Retina (tissue), 1 donor: Measurements from ENCODE around the gene B3GNT5.

Source experiments
- DNase-seq: peaks from one replicate; pipeline ENCODE4 v3.0.0-alpha.2; 2016

Gene B3GNT5

DNA sequence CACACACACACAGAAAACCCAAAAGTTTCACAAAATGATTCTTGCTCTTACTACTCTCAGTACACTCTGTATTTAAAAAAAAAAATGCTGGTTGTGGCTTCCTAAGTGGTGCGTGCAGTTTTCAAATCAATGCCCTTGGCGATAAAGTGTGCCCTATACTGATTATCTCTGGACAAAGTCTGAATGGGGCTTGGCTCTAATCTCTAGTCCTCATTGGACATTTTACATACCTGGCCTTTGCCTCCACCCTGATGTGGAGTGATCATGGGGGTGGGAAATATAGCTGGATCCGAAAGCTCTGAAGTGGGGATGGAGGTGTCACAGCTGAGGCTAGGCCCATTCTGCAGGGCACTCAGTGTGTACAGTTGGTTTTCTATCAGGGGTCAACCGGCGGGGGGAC lies 14.1 kb downstream of the B3GNT5 start:
- no peak for DNase-seq

DNA sequence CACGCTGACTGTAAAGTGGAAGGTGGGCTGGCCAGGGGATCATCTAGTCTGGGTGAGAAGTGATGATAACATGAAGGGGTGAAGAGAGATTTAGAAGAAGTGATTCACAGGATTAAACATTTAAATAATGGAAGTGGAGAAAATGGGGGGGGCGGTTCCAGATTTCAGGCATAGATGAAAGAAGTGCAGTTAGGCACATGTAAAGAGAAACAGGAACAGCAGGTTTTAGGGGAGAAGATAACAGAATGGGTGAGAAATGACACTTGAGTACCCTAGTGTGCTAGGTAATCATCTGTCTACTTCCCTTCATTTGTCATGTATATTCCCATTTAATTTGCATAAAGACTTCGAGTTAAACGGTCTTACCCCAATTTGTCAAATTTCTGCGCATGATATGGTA lies 15.3 kb downstream of the B3GNT5 start:
- DNase-seq = no peak

DNA sequence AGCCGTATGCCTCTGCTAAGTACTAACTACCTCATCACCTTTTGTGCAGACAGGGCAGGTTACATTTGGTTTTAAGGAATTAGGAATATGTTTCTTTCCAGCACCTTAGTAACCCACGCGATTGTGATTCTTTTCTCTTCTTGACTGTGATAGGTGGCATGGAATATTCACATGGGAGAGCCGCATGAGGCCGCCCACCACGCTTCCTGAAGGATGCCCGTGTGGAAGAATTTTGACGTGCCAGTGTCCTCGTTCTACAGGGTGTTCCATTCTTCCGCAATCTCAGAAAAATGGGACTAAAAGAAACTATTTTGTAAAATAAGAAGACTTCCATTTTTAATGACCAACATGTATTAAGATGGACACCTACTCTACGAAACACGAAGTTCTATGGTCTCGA lies 16.3 kb downstream of the B3GNT5 start:
- DNase-seq = no peak

DNA sequence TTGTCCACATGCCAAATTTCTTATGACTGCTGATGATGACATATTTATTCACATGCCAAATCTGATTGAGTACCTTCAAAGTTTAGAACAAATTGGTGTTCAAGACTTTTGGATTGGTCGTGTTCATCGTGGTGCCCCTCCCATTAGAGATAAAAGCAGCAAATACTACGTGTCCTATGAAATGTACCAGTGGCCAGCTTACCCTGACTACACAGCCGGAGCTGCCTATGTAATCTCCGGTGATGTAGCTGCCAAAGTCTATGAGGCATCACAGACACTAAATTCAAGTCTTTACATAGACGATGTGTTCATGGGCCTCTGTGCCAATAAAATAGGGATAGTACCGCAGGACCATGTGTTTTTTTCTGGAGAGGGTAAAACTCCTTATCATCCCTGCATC lies 17.3 kb downstream of the B3GNT5 start:
- no peak for DNase-seq

- DNase-seq = no peak
Measured at GRCh38 chr3:183272142-183272541, 19.1 kb downstream of the B3GNT5 start.

- no peak for DNase-seq
Measured at GRCh38 chr3:183272791-183273190, 19.7 kb downstream of the B3GNT5 start.

- DNase-seq = no peak
Measured at GRCh38 chr3:183274609-183275008, 21.6 kb downstream of the B3GNT5 start.

- no peak for DNase-seq
Measured at GRCh38 chr3:183275418-183275817, 22.4 kb downstream of the B3GNT5 start.

DNA sequence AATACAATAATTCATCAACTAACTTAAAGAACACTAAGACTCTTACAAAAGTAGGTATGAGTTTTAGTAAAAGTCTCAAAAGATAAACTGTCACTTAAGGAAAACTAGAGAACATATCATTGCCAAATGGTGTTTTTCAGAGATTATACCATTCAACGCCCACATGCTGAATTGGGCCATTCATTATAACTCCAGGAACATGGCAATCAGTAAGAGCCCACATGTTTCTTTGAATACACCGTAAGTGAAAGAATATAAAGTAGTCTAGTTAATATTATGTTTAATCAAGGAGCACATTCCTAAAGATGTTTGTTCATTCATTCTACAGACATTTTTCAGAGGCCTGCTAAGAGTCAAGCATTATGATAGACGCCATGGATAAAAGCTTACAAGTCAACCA lies 22.9 kb downstream of the B3GNT5 start:
- DNase-seq = no peak

DNA sequence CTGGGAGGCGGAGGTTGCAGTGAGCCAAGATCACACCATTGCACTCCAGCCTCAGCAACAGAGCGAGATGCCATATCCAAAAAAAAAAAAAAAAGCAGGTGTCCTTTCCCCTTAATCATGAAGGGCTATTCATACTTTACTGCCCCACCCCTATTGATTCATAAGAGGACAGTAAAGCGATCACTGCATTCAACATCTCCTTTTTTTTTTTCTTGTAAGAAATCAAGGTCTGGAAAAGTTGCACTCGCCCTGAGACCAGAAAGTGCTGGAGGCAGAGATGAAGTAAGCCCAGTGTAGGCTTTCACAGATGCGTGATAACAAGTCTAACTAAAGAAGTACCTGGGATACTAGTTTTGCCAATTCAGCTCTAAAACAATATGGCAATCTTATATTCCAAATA lies 24.2 kb downstream of the B3GNT5 start:
- no peak for DNase-seq

DNA sequence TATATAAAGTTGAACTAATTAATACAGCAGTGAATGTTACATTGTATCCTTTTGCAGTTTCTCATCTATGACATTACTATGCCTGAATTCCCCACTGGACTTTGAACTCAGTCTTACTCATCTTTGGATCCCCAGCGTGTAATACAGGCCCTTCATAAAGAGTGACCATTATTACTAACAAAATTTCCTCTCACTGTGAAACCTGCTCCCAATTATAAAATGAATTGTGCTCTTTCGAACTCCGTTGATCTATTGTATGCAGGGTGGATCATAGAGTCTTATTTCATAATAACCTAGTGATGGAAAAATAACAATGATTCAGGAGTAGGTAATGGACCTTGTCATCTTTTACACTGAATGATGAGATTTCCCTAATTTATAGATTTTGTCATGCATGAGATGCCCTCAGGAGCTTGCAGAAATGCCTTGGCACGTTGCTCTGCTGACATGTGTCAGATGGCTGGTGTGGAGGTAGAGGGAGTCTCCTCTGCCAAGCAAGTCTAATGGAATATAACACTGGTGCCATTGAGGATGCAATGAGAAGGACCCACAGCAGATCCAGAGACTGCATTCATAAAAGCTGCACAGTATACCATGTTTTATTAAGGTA lies 25.5 kb downstream of the B3GNT5 start:
- no peak for DNase-seq

GRCh38 chr3:183279371-183279770 lies 26.3 kb downstream of the B3GNT5 start:
- DNase-seq = no peak

DNA sequence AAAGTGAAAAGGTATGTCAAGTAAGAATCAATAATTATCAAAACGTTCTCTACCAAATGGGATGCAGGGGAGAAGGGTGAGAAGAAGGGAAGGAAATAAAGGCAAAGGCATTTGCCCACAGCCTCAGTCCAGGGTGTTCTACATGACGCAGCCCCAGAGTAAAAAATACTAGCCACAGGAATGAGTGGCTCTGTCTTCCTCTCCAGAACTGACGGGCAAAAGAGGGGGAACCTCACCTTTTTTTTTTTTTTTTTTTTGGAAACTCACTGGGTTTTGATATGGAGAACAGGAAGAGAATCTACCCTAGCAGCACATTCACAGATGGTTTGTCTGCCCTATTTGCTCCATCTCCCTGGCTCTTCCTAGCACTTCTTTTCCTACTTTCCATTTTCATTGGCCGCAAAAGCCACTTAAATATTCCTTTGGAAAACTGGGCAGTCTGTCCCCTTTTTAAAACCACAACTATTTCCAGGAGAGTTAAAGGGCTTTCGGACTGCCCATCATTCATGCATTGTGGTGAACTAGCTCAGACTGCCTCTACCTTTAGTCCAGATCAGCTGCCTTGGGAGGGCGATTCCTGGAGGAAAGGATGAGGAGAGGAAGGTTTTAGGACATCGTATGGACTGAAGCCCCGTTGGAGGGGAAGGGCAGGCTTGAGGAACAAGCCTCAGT lies 28.2 kb downstream of the B3GNT5 start:
- no peak for DNase-seq

DNA sequence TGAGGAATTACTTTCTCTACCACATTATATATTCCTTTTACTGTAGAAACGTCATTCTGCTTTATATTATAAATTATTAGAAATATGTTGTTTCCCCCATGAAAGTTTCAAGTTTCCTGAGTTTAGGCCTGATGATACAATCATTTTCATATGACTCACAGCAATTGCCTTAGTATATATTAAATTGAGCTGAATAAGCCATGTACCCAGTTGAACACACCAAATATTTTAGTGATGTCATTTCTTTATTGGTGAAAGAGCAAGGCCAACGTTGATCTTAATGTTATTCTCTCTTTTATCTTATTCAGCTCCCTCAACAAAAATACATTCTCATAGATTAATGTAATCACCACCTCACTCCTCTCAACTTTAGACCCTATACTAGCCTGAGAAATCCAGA lies 30.8 kb downstream of the B3GNT5 start:
- DNase-seq = no peak

DNA sequence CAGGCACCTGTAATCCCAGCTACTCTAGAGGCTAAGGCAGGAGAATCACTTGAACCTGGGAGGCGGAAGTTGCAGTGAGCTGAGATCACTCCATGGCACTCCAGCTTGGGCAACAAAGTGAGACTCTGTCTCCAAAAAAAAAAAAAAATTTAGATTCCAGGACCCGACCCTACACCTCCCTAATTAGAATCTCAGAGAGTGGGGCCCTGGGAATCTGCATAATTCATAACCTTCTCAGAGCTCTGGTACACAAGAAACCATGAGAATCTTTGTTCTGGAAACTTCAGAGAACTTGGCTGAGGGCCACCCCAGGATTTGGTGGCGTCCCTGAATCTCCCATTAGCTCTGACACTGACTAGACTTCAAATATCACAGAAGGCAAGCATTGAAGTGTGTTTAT lies 31.5 kb downstream of the B3GNT5 start:
- no peak for DNase-seq

DNA sequence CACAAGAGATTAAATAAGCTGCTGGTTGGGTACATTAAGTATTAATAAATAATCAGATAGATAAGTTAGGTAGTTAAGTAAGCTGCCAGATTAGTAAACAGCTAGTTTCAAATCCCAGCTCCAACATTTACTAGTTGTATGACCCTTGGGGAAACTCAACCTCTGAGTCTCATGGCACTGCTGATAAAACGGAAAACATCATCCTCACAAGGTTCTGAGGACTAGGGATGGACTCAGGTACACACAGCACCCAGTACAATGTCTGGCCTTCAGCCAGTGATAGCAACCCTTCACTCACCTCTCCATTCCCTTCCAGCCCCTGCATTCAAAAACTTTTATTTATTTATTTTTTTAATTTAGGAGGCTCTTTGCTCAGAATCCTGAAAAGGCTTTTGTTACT lies 32.3 kb downstream of the B3GNT5 start:
- no peak for DNase-seq

- DNase-seq = no peak
Measured at GRCh38 chr3:183285828-183286457, 32.9 kb downstream of the B3GNT5 start.

DNA sequence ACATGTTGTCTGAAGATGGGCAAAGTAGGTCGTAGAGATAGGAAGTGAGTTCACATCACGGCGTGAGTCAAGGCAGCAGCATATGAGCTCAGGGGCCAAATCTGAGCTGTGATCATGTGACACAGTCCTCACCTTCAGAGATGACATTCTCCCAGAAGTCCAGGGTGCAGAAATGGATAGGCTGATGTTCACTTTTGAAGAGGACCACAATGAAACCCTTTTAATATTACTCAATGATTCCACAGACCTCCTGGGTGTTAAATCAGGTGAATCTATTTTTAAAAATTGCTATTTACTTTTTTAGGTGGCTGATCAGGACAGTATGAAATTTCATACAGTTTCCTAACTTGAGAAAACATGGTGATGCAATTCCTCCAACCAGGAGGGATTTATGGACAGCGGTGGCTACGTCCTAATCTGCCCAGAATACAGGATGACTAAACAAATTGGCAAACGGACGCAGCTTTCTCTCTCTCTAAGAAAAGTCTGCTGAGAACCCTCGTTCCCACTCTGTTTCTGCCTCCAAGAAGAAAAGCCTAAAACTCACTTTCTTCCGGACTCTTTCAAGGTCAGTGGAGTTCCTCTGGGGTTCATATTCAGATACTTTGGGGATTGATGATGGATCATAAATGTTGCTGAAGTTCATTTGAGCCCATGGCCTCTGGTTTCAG lies 34.4 kb downstream of the B3GNT5 start:
- DNase-seq = no peak

DNA sequence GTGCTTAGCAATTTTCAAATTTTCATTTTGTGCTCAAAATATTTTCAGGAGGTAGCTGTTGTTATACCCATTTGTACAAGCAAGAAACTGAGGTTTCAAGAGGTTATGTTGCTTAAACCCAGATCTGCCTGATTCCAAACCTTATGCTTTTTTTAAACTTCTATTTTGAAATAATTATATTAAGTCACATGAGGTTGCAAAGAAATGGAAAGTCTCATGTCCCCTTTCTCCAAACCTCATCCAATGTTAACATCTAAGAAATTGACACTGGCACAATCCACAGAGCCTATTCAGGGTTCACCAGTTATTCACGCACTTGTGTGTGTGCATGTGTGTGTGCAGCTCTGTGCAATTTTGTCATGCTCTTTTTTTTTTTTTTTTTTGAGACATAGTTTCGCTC lies 35.1 kb downstream of the B3GNT5 start:
- no peak for DNase-seq

DNA sequence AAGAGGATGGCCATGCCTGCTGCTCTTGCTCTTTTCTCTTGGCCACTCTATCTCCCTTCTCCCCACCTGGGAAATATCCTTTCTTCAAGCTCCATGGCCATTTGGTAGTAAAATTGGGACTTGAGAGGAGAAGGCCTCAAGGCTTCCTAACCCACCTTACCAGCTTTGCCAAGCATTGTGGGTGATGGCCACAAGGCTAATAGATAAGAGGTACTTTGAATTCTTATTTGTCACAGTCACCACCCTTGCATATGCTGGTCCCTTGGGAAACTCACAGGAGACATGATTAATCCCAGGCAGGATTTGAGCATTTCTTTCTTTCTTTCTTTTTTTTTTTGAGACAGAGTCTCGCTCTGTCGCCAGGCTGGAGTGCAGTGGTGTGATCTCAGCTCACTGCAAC lies 37.2 kb downstream of the B3GNT5 start:
- no peak for DNase-seq

DNA sequence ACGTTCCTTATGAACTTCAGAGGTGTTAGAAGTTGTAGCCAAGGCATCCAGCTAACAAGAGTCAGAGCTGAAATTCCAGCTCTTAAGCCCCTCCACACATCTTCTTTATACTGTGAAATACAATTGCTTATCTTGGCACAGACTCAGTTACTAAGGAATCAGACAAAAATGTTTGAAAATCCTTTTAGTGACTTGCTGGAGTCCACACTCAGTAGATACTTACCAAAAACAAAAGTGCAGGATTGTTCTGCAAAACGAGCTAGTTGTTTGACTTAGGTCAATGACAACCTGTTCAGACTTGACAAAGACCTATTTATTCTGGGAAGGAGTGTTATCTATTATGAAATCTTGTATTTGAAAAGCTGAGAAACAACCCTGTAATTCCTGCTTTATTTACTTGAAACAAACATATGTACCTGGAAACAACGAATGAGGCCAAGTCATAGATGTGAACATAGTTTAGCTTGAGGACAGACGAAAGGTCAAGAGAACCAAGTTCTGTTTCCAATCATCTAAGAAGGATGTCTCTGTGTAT lies 38.5 kb downstream of the B3GNT5 start:
- DNase-seq = no peak

GRCh38 chr3:183293966-183294365 lies 40.9 kb downstream of the B3GNT5 start:
- DNase-seq = no peak

DNA sequence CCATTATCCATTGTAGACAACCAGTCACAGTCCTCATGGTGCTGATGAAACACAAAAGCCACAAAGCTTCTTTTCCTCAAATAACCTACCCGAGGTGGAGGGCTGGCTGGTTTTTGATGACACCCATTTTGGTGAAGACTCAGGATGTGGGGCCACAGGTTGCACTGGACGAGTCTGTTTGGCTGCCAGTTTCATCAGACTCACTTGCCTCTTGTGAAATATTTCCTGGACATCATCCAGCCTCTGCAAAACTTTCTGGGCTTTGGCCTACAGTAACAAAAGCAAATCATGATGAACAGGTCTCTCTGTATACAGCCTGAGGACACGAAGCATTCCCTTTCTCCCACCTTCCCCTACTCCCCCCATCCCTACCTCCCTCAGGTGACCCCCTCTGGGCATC lies 42.2 kb downstream of the B3GNT5 start:
- DNase-seq = no peak

DNA sequence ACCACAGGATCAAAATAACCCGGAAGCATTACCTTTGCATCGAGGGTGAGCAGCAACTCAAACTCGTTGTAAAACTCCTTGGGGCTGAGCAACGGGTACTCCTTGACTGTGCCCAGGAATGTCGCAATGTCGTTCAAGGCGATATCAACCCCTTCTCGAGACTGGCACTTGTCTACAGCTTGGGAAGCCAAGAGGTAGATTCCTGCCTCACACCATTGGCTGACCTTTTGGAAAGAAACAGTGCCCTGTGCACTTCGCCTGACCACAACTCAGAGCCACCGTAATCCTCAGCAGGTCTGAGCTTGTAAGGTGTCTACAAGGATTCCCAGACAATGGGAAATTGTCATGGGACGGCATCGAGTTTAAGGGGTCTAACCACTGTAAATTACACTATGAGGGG lies 43.9 kb downstream of the B3GNT5 start:
- no peak for DNase-seq
